NCI-H526 (cell line): Measurements from ENCODE around the gene ODAM.
"Not testable (repeated sequence)": the region's sequence is repeated elsewhere in the genome, so short reads cannot be mapped to it uniquely, and the experiment has no call there.

Source experiments
- DNase-seq, 2 experiments: peaks; one replicate each; lab custom pipeline; 2025; lab: John Stamatoyannopoulos, UW

ODAM gene, protein sequence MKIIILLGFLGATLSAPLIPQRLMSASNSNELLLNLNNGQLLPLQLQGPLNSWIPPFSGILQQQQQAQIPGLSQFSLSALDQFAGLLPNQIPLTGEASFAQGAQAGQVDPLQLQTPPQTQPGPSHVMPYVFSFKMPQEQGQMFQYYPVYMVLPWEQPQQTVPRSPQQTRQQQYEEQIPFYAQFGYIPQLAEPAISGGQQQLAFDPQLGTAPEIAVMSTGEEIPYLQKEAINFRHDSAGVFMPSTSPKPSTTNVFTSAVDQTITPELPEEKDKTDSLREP

GRCh38 chr4:70195425-70195824, at the start of gene ODAM:
Gene ODAM, plus strand, starts transcription at chr4:70195725. Its CDS starts 819 bp downstream, at chr4:70196544.
- no peak for DNase-seq

- no peak for DNase-seq
These were observed 44.3 kb upstream of the ODAM start for GRCh38 chr4:70151271-70151670.

DNA sequence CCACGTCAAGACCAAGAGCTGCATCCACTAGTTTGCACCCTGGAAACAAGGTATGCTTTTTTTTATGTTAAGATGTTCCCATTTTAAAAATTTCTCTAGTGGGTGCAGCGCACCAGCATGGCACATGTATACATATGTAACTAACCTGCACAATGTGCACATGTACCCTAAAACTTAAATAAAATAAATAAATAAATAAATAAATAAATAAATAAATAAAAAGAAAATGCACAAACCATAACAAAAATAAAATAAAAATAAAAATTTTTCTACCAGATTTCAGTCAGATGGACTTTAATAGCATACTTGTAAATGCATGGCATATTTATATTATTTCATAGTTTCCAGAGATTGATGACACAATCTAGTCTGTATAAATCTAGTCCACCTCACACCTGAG, 43.4 kb upstream of the ODAM start:
- DNase-seq: no peak

- no peak for DNase-seq
These were observed 41.6 kb upstream of the ODAM start, which contains the start of gene PRR27 for GRCh38 chr4:70153937-70154336. Gene PRR27, plus strand, starts transcription at chr4:70154237. Its CDS starts 139 bp downstream, at chr4:70154376.

DNA sequence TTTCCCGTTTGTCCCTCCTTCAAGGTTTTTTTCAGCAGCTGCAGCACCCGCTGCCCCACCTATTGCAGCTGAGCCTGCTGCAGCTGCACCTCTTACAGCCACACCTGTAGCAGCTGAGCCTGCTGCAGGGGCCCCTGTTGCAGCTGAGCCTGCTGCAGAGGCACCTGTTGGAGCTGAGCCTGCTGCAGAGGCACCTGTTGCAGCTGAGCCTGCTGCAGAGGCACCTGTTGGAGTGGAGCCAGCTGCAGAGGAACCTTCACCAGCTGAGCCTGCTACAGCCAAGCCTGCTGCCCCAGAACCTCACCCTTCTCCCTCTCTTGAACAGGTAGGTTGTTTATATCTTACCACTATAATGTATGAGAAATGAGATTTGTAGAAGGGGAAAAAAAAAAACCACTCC, 36.9 kb upstream of the ODAM start:
- DNase-seq: no peak

DNA sequence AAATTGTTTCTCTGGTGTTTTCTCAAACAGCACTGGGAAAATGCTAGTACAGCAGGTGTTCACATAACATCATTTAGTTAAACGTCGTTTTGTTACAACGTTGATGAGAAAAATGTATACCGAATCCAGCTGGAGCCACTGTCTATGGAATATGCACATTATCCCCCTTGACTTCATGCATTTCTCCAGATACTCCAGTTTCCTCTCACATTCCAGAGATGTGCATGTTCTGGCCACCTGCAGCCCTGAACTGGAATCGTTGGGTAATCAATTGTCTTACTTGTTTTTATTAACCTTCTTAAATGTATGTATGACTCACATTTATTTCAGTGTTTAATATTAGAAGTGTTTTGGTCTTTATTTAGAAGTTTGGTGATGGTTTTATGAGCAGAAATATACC, 18.4 kb upstream of the ODAM start:
- DNase-seq: no peak

DNA sequence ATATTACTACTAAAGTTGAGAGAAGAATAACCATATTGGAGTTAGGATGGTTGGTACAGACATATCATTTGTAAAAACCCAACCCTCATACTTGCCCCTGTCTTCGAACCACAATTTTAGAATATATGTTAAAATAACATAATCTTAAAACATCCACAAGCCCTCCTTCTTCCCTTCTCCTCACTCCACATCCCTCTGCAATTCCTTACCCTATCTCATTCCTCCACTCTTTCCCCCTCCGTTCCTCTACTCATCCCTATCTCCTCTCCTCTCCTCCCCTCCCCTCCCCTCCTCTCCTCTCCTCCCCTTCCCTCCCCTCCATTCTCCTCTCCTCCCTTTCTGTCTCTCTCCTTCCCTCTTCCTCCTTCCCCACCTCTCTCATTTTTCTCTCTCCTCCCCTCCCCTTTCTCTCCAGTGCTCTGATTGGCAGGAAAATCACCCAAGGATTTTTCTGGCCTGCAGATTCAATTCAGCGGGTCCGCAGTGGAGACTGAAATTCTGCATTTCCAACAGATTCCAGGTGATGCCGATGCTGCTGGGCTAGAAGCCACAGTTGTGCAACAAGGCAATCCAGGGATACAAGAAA, 17.4 kb upstream of the ODAM start:
- no peak for DNase-seq

- no peak for DNase-seq
These were observed 15.7 kb upstream of the ODAM start for GRCh38 chr4:70179811-70180210.

DNA sequence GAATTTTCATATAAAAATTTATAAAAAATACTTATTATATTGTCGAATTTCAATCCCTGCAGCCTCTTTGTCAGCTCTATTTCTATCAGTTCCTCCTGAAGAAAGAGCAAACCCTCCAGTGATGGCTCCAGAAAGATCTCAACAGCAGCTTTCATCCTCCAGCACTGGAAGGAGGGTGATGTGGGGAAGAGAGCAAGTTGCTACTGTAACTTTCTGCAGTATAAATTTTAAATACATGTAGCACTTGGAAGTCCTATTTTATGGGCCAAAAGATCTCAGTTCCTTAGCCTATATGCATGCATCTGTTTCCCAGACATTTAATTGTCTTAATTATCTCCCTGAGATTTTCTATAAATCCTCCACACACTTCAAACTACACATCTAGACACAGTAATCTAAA, 13.7 kb upstream of the ODAM start:
- DNase-seq: no peak

DNA sequence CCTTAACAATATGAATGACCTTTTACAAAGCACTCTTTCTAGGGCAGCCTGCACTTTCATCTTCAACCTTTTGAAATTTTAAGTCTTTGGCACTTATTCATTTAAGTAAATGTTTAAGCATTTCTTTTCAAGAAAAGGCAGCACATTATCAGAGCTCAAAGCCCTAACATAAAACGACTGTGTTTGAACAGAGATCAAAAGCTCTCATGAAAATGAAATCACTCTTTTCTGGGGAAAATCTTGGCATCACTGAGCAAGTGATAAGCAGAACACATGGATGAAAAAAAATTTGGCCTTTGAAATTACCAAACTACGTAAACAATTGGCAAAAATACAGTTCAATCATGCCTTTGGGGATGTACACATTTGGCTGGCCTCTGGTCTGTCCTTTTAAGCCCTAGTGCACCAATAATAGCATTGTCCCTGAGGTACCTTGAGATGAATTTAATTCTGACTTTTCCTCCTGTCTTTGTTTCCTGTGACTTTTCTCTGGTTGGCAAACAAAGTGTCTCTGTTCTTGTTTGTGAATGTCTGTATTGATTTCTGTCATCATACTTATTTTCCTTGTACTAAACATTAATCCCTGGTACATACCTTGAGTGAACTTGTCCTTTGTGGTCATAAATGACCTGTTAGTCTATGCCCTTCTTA, 12.9 kb upstream of the ODAM start:
- no peak for DNase-seq

- peak; percentile 2 to 46 for DNase-seq
These were observed 12.2 kb upstream of the ODAM start for GRCh38 chr4:70183168-70183939.

DNA sequence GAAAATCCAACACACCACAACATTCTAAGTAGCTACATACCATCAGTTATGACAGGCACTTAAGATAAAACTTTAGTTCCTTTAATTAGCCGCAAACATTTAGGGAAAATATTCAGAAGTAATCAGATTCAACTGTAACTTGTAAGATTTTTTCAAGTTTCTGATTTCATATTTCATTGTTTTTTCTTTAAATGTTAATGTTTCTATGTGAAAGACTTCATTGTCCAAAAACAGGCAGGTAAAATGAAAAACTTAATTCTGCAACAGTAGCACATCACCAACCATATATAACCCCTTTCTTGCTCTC, 11.6 kb upstream of the ODAM start:
- DNase-seq: no peak

DNA sequence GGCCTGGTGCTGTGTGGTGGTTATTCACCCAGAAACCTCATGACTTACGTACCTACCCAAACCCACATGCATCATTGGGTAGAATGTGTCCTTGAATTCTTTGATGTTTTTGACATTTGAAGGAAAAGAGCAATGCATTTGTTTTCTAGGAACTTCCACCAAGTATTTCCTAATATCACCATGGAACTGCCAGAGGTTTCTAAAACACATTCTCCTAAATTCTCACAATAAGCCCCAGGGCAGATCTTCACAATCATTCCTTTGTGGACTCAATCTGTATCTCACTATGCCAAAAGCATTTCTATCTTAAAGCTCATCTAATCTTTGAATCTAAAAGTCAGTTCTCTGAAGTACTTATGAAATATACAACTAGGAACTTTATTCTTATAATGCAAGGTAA, 8.3 kb upstream of the ODAM start:
- DNase-seq: no peak

DNA sequence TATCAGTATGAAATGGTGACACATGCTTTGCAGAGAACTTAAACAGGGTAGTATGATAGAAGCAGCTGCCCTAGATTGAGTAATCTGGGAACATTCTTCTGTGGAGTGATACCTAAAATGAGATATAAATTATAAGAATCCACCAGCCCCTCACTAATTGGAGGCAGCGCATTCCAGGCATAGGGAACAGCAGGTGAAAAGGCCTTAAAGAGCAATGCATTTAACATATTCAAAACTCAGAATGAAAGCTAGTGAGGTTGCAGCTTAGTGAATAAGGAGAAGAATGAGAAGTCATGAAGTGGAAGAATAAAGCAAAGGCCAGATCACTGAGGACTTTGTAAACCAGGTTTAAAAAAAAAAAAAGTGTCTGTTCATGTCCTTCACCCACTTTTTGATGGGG, 4.9 kb upstream of the ODAM start:
- DNase-seq: no peak

GRCh38 chr4:70191647-70192046, 3.9 kb upstream of the ODAM start:
- DNase-seq: no peak

GRCh38 chr4:70192895-70193294, 2.6 kb upstream of the ODAM start:
- DNase-seq: no peak

DNA sequence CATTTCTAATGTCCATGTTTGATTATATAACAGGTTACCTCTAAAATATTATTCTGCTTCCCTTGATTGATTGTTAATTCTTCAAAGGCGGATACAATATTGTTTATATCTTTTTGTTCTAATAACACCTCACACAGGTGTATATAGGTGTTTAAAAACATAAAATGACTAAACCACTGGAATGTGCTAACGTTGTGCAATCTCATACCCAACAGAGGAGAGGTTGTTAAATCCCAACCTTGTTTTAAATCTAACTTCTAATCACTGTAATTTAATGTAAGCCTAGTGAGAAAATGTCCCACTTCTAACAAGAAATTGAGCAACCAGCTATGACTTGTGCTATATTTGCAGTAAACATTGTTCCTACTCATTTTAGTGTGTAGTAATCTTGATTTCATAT, 1.3 kb downstream of the ODAM start:
- DNase-seq: no peak

GRCh38 chr4:70197842-70198241, 2.3 kb downstream of the ODAM start:
- DNase-seq: no peak

DNA sequence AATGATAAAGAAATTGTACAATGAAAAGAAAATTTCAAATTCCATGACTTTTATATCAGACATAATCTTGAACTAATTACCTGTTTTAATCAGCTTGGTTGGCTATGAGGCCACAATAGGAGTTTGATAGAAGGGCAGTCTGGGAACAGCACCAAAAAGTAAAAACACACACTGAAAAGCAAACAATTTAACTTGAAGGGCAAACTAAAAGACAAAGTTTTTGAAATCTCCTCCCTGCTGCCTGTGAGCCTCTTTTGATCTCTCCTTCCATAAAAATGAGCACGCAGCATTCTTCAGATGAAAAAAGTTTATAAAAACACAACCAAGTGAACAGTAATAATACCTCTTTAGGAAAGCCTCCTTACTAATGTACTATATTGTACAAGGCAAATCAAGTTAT, 8.1 kb downstream of the ODAM start:
- DNase-seq: no peak

DNA sequence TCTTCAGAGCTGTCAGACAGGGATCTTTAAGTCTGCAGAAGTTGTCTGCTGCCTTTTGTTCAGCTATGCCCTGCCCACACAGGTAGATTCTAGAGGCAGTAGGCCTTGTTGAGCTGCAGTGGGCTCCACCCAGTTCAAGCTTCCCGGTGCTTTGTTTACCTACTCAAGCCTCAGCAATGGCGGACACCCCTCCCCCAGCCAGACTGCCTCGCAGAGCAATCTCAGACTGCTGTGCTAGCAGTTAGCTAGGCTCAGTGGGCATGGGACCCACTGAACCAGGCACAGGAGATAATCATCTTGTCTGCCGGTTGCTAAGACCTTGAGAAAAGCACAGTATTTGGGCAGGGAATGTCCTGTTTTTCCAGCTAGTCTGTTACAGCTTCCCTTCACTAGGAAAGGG, 17.2 kb downstream of the ODAM start:
- not testable (repeated sequence) for DNase-seq

- DNase-seq: not testable (repeated sequence)
These were observed 20.6 kb downstream of the ODAM start for GRCh38 chr4:70216109-70216508.

- DNase-seq: not testable (repeated sequence)
These were observed 21.0 kb downstream of the ODAM start for GRCh38 chr4:70216550-70216949.

DNA sequence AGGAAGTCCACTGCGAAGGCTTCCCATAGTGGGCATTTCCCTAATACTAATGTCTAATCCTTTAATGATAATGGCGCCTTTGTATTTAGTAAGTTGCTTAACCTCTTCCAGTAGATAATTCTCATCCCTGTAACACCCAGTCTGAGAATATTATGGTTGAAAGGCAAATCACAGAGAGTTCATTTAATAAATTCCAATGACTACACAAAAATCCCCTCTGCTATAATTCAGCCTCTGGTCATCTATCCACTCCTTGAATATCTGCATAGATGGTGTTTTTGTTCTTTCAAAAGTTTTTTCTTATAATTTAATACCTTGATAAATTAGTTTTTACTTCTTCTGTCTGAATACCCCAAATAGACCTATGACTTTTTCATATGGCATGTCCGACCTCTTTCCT, 25.9 kb downstream of the ODAM start:
- not testable (repeated sequence) for DNase-seq
